NCI-H526 (cell line): ENCODE results near the gene MYLK3.

Source experiments
- DNase-seq, 2 experiments: peaks; one replicate each; lab custom pipeline; 2025; lab: John Stamatoyannopoulos, UW

The MYLK3 gene

GRCh38 chr16:46757339-46758050, 9.4 kb upstream of the MYLK3 start:
- DNase-seq, result no peak

GRCh38 chr16:46756772-46757171, 8.6 kb upstream of the MYLK3 start:
- no peak for DNase-seq

GRCh38 chr16:46753015-46753414, 4.9 kb upstream of the MYLK3 start:
- no peak for DNase-seq

- no peak for DNase-seq
Measured at GRCh38 chr16:46751381-46751780, 3.2 kb upstream of the MYLK3 start.

DNA sequence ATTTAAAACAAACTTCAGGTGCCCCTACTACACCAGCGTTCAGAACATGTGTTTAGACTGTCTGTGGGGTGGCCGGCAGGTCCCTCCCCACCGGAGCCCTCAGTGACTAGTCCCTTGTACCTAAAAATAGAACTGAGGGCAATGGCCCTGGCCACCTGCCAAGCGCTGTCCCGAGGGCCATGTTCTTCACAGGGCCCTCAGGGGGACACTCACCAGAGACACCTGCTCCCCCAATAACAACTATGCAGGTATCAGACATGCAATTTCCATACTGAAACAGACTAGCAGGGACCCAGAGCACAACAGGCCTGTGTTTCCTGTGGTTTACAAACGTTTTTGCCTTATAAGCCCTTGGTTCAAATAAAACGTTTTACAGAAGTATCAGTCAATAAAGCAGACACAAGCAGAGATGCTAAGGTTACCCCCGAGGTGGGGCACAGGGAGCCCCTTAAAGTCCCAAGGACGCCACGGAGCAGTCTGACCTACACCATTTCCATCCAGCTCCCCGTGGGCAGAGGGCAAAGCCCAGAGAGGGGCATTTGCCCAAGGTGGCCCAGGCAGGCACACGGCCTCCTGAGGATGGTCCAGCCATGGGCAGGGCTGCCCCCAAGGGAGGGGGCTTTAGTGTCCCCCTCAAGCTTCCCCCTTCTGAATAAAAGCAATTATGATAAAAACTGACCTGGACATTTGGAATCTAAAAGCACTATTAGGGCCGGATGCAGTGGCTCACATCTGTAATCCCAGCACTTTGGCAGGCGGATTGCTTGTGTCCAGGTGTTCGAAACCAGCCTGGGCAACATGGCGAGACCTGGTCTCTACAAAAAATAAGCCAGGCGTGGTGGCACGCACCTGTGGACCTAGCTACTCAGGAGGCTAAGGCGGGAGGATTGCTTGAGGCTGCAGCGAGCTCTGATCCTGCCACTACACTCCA, 896 bp upstream of the MYLK3 start:
- DNase-seq, result no peak

DNA sequence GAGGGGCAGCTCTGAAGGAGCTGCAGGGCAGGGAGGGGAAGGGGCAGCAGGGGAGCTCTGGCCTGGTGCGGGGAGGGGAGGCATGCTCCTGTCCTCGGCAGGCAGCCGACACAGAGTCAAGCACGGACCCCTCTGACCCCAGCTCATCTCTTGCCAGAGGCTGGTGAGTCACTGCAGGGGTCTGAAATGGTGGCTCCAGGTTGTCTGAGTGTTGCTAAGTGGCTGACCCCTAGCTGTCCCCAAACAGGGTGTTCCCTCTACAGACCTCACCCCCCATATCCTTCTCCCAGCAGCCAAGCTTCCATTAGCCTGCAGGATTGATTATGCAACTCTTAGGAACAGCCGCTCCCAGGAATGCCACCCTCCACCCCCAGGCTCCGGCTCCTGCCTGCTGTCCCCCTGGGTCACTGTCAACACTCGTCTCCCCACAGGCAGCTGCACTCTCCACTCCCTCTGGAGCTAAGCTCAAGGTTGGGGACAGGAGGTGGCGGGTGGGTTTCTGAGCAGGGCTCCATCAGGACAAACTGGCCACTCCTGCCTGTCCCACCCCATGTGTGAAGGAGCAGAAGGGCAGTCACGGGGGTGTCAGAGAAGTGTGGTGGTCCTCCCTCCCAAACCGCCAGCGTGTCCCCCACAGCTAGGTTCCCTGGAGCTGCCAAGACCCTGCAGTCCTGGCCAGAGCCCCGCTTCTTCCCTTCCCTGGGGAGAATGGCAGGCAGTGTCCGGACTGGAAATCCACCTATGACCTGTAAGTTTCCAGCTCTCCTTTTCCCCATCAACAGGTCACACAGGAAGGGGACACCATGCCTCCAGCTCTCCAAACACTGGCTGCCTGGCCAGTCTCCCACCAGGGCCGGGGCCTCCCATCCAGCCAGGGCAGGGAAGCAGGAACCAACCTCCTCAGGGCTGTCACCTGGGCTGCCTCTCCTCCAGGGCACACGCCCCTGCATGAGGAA, 1.0 kb downstream of the MYLK3 start:
- DNase-seq, result no peak

DNA sequence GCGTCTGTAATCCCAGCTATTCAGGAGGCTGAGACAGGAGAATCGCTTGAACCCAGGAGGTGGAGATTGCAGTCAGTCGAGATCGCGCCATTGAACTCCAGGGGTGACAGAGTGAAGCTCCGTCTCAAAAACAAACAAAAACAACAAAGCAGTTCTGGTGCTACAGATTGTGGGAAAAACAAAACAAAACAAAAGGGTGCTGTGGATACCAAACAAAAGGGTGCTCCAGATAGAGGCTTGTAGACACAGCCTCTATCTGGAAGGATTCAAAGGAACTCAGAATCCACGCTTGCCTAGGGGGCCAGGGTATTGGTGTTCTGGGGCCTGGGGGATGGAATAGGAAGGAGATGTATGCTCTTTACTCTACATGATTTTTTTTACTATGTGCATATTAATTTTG, 2.5 kb downstream of the MYLK3 start:
- DNase-seq, result no peak

- peak; percentile 5 to 43 for DNase-seq
Measured at GRCh38 chr16:46743232-46743719, 4.9 kb downstream of the MYLK3 start.

GRCh38 chr16:46739934-46740333, 8.2 kb downstream of the MYLK3 start:
- DNase-seq, result no peak

DNA sequence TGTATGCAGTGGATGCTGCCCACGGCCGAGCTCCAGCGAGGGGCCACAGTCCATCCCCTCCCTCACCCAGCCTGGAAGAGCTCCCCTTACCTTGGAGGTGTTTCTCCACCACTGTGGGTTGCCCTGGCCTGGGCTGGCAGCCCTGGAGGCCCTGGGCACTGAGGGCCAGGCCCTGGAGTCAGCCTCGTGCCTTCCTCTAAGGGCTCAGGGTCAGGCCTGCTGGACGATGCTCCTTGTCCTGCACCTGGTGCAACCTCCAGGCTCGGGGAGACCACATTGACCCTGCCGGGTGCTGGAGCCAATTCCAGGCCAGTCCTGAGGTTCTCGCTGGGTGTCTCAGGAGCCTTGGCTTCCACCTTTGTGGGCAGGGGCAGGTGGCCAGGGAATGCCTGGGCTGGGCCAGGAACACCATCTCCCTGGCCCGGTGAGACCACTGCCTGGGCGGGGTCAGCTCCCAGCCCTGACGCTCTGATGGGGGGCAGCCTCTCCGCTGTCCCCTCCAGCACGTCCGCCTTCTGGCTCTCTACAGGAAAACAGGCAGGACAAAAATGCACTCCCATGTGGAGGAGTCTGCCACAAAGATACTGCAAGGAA, 10.4 kb downstream of the MYLK3 start:
- DNase-seq, result no peak

- DNase-seq, result no peak
Measured at GRCh38 chr16:46736695-46737094, 11.4 kb downstream of the MYLK3 start.

- no peak for DNase-seq
Measured at GRCh38 chr16:46733319-46733830, 14.8 kb downstream of the MYLK3 start.

DNA sequence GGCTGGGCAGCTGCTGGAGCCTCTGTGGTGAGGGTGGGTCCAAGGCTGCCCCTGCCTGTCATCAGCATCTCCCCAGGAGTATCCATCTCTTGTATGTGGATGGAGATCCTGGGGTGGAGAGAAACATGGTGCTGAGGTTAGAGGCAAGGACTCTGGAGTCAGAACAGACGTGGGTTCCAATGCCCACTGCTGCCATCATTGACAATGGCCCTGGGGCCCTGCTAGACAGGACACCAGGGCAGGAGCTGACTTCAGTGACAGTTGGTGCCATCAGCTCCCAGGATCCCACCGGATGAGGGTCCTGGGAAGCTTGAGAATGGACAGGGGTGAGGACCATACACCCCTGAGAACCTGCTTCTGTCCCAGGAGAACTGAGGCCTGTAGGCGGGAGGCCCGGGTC, 15.6 kb downstream of the MYLK3 start:
- no peak for DNase-seq

DNA sequence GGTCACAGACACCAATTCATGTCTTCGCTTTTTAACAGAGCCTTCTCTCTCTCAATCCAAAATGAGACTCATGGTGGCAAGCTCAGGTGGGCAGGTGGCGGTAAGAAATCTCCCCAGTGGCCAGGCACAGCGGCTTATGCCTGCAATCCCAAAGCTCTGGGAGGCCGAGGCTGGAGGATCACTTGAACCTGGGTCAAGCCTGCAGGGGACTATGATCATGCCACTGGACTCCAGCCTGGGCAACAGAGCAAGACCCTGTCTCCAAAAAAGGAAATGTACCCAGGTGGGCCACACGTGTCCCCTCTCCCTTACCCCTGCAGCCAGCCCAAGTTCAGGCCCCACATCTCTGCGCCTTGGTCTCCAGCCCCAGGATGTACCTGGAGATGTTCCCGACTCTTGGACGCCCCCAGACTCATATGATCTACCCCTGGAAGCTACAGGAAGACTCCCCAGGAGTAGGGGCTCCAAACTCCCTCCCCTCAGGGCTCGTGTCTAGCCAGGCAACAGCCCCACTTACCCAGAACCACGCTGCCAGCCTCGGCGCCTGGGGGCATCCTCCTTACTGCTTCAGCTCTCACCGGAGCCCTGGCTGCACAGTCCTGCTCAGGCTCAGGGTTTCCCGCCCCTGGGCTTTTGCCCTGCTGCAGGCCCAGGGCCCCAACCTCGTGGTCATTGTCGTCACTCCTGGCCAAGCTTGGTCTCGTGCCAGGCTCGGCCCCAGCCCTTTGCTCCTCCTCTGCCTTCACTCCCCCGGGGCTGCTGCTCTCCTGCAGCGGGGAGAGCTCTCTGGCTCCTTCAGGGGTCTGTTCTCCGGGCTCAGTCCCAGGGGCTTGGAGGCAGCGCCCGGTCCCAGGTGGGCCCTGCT, 16.2 kb downstream of the MYLK3 start:
- DNase-seq, result no peak

GRCh38 chr16:46730801-46731690, 17.1 kb downstream of the MYLK3 start:
- DNase-seq, result no peak

GRCh38 chr16:46730126-46730525, 18.0 kb downstream of the MYLK3 start:
- no peak for DNase-seq

- no peak for DNase-seq
Measured at GRCh38 chr16:46729326-46729995, 18.7 kb downstream of the MYLK3 start.

- no peak for DNase-seq
Measured at GRCh38 chr16:46728806-46729205, 19.3 kb downstream of the MYLK3 start.

- DNase-seq, result no peak
Measured at GRCh38 chr16:46727630-46728029, 20.5 kb downstream of the MYLK3 start.
